Medulla oblongata (tissue), 1 donor: ENCODE data around the gene UPF3A.
"Not testable (repeated sequence)": the region's sequence is repeated elsewhere in the genome, so short reads cannot be mapped to it uniquely, and the experiment has no call there.

ENCODE experiments used
- DNase-seq: peaks from one replicate; pipeline ENCODE4 v3.0.0-alpha.2; 2015; ENCODE audit errors: extremely low spot score

The UPF3A gene

GRCh38 chr13:114334305-114335053, 53.1 kb downstream of the UPF3A start:
- DNase-seq, result no peak

- not testable (repeated sequence) for DNase-seq
Observed at GRCh38 chr13:114336457-114336856, 55.1 kb downstream of the UPF3A start.

GRCh38 chr13:114338959-114339358, 57.6 kb downstream of the UPF3A start:
- DNase-seq, result no peak

- peak; percentile 23 for DNase-seq
Observed at GRCh38 chr13:114339857-114340534, 58.6 kb downstream of the UPF3A start.

- no peak for DNase-seq
Observed at GRCh38 chr13:114341003-114341777, 59.8 kb downstream of the UPF3A start.

- not testable (repeated sequence) for DNase-seq
Observed at GRCh38 chr13:114347256-114347655, 65.9 kb downstream of the UPF3A start.

- not testable (repeated sequence) for DNase-seq
Observed at GRCh38 chr13:114352763-114353162, 71.4 kb downstream of the UPF3A start.

- DNase-seq, result not testable (repeated sequence)
Observed at GRCh38 chr13:114353382-114353781, 72.0 kb downstream of the UPF3A start.
